ENCODE measurements around the gene ENDOD1. TPM values are rescaled to one million over a fixed set of nuclear protein-coding genes. Genes with fewer than 3 reads are reported as not detected.

Gene ENDOD1
- total RNA-seq, 4 donors from 2014 or later, result 18.2 to 59.1 (median 27.3) TPM

DNA sequence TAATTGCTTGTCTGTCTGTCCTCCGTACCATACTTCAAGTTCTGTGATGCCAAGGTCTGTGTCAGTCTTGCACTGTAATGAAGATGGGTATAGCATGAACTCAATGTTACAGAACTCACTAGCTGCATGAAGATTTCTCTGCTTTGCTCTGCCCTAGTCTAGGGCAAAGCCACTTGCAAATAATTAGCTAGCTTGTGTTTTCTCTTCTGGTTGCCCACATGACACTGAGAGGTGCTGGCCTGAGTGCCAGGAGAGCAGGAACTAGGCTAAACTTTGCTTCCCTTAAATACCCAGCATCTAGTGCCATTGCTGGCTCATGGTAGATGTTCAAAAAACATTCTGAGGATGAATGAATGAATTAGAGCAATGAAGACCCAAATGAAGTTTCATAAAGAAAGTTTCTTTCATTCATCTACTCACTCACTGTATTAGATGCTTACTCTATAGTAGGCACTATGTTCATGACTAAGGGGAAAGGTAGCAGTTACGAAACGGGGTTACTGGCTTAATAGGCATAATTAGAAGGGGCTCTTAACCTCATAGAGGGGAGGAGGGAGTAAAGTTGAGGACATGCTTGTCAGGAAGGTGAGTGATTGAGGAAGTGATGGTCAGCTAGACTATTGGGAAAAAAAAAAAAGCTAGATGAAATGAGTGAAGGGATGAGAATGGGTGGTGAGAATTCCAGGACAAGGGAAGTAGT lies 4.4 kb upstream of the ENDOD1 start:
- DNase-seq (ENCODE audit: low spot score) (no peak), ATAC-seq (ENCODE audit: low FRiP score) (no peak)
- TF ChIP-seq, protein P1, sequence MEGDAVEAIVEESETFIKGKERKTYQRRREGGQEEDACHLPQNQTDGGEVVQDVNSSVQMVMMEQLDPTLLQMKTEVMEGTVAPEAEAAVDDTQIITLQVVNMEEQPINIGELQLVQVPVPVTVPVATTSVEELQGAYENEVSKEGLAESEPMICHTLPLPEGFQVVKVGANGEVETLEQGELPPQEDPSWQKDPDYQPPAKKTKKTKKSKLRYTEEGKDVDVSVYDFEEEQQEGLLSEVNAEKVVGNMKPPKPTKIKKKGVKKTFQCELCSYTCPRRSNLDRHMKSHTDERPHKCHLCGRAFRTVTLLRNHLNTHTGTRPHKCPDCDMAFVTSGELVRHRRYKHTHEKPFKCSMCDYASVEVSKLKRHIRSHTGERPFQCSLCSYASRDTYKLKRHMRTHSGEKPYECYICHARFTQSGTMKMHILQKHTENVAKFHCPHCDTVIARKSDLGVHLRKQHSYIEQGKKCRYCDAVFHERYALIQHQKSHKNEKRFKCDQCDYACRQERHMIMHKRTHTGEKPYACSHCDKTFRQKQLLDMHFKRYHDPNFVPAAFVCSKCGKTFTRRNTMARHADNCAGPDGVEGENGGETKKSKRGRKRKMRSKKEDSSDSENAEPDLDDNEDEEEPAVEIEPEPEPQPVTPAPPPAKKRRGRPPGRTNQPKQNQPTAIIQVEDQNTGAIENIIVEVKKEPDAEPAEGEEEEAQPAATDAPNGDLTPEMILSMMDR (IDR thresholded peaks at IDR 0.05), result no peak

DNA sequence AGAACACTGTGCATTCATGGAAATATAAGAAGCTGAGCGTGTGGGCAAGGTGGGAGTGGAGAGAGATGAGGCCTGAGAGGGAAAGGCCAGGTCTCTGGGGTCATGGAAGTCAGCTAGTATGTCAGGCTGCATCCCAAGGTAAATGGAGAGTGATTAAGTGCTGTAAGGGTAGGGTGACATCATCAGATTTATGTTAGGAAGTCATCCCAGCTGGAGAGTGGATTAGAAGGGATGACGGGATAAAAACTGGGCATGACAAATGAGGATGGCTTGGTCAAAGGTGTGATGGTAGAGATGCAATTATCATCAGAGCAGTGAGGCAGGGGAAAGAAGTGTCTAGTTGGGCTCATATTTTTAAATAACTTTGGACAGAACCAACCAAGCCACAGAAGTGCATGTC lies 3.5 kb upstream of the ENDOD1 start:
- DNase-seq (ENCODE audit: low spot score) (no peak), ATAC-seq (ENCODE audit: low FRiP score) (no peak)
- TF ChIP-seq, protein P1 (IDR thresholded peaks at IDR 0.05), result no peak

DNA sequence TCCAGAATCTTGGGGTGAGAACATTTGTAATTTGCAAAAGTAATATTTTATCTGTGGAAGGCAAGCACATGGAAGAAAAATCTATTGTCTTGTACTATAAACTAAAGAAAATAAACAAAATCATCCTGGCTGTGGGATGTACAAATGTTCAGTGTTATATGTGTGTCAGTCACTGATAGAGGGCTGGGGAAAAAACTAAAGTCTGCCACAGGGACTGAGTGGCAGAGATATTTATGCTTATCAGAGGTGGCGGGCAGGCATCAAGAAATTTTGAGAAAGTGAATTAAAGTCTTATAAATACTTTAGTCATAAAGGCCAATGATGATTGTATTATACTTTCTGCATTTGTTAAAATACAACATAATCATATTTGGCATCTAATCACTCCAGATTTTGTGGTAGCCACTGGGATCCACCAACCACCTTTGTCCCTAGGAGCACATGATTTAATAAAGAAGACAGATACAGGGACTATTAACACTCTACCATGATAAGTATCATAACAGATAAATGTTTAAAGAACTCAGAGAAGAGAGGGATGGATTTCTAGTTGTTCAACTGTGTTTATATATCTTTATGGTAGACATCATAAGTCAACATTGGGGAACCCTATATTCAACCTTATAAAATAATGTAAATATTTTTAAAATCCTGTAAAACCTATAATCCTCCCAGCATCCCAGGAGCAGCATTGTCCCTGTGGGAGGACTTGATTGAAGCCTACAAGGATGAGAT lies 2.6 kb upstream of the ENDOD1 start:
- DNase-seq (ENCODE audit: low spot score) (no peak), ATAC-seq (ENCODE audit: low FRiP score) (no peak)
- TF ChIP-seq, protein P1 (IDR thresholded peaks at IDR 0.05), result no peak

DNA sequence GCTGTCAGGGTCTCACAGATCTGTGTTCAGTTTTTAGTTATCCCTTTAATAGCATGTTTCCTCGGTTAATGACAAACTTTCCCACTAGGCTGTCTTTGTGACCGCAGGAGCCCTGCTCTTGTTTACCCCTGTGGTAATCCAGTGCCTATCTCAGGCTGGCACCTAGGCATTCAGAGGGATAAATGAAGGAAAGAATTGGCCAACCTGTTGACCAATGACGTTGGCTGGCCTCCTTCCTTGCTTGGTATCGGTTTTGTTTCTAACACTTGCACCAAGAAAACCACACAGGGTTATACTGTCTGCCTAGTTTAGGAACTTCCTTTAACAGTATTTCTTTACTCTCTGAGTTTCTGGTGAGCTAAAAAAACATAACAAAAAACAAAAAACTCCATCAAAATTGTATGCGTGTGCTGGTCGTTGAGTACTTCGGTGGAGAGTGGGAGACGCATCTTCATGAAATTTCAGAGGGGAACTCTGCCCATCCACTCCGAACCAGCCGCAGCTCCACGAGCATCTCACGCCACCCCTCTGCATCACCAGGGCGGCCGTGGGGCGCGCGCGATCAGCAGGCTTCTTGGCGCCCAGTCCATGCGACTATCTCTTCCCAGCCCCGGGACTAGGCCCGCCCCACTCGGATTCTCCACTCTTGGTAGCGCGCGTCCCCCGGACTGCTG lies 563 bp upstream of the ENDOD1 start:
- TF ChIP-seq, protein P1 (IDR thresholded peaks at IDR 0.05), result no peak
- peak; percentile 46 for DNase-seq (ENCODE audit: low spot score)
- peak; percentile 67 for ATAC-seq (ENCODE audit: low FRiP score)

DNA sequence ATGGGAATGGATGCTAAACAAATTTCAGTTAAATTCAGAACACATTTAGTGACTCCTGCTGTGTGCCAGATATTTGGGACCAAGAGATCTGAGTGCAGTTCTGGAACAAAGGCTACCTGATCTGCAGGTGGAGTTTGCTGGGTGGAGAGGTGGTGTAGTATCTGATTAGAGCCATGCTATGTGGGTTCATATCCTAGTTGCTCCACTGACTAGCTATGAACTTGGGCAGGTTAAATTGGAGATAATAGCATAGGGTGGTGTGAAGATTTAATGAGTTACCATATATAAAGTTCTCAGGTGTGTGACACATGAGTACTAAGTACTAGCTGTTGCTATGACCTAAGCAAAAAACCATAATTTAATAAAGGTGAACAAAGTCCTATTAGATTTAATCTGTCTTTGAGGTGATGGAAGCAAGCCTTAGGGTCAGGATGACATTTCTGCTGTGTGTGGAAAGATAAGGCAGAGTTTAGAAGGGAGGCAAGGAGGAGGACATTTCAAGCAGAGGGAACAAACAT lies 2.1 kb downstream of the ENDOD1 start:
- TF ChIP-seq, protein P1 (IDR thresholded peaks at IDR 0.05), result no peak
- ATAC-seq (ENCODE audit: low FRiP score) (no peak), DNase-seq (ENCODE audit: low spot score) (no peak)

DNA sequence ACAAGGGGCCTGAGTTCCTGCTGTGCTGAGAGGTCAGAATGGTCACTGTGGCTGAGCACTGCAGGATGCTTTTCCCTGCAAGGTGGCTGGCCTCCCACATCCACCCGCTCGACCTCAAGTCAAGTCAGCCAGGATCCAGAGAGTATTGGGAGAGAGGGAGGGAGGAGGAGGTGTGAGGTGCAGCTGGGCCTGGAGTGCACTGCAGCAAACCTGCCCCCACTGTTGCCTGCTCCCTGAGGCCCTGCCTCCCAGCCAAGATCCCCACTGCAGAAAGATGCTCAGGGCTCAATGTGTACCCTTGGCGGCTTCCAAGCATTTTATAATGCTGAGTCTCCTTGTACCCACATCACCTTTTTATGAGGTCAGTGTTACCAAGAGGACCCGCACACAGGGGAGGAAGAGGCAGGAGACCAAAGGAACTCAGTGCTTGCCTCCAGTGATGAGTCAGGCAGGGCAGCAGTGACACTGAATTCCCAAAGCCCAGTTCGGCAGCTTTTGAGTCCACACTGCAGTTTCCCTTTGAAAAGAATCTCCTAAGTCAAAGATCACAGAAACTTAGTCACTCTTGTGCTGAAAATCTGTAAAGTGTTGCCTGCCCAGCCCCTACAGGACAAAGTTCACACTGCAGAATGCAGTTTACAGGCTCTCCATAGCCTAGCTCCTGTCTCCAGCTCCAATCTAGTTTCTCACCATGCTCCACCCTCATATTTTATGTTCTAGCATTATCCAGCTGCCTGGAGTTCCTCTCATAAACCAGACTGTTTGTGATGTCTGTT lies 3.1 kb downstream of the ENDOD1 start:
- TF ChIP-seq, protein P1 (IDR thresholded peaks at IDR 0.05), result peak in 1 of 3 donors; percentile 13
- ATAC-seq (ENCODE audit: low FRiP score) (no peak), DNase-seq (ENCODE audit: low spot score) (no peak)
